Measurements from ENCODE around the gene GPR142.

Gene GPR142

GRCh38 chr17:74369665-74370490, 2.6 kb downstream of the GPR142 start:
- no peak for DNase-seq (ENCODE audit: low read depth)

GRCh38 chr17:74371653-74372147, 4.4 kb downstream of the GPR142 start:
- no peak for DNase-seq (ENCODE audit: low read depth)

- no peak for DNase-seq (ENCODE audit: low read depth)
Measured at GRCh38 chr17:74372426-74372825, 5.1 kb downstream of the GPR142 start.

GRCh38 chr17:74373838-74374606, 6.7 kb downstream of the GPR142 start:
- DNase-seq (ENCODE audit: low read depth) = no peak

GRCh38 chr17:74374858-74375257, 7.6 kb downstream of the GPR142 start:
- DNase-seq (ENCODE audit: low read depth) = no peak

- peak; percentile 56 for DNase-seq (ENCODE audit: low read depth)
Measured at GRCh38 chr17:74379495-74380085, 12.3 kb downstream of the GPR142 start.

- DNase-seq (ENCODE audit: low read depth) = no peak
Measured at GRCh38 chr17:74380086-74380958, 13.0 kb downstream of the GPR142 start.

- DNase-seq (ENCODE audit: low read depth) = no peak
Measured at GRCh38 chr17:74380959-74381808, 13.9 kb downstream of the GPR142 start.

- no peak for DNase-seq (ENCODE audit: low read depth)
Measured at GRCh38 chr17:74383141-74383540, 15.8 kb downstream of the GPR142 start.

GRCh38 chr17:74385201-74385600, 17.9 kb downstream of the GPR142 start:
- no peak for DNase-seq (ENCODE audit: low read depth)

GRCh38 chr17:74386386-74386785, 19.1 kb downstream of the GPR142 start:
- DNase-seq (ENCODE audit: low read depth) = no peak

GRCh38 chr17:74387365-74388218, 20.3 kb downstream of the GPR142 start:
- no peak for DNase-seq (ENCODE audit: low read depth)

GRCh38 chr17:74389084-74389753, 21.9 kb downstream of the GPR142 start:
- DNase-seq (ENCODE audit: low read depth) = no peak

GRCh38 chr17:74389937-74390679, 22.8 kb downstream of the GPR142 start:
- DNase-seq (ENCODE audit: low read depth) = no peak

- no peak for DNase-seq (ENCODE audit: low read depth)
Measured at GRCh38 chr17:74390680-74391653, 23.7 kb downstream of the GPR142 start.

- DNase-seq (ENCODE audit: low read depth) = no peak
Measured at GRCh38 chr17:74391771-74392170, 24.5 kb downstream of the GPR142 start.

GRCh38 chr17:74392848-74393247, 25.5 kb downstream of the GPR142 start:
- DNase-seq (ENCODE audit: low read depth) = no peak

All from ELR (cell line).